ENCODE measurements around the gene MLYCD.

MLYCD gene

DNA sequence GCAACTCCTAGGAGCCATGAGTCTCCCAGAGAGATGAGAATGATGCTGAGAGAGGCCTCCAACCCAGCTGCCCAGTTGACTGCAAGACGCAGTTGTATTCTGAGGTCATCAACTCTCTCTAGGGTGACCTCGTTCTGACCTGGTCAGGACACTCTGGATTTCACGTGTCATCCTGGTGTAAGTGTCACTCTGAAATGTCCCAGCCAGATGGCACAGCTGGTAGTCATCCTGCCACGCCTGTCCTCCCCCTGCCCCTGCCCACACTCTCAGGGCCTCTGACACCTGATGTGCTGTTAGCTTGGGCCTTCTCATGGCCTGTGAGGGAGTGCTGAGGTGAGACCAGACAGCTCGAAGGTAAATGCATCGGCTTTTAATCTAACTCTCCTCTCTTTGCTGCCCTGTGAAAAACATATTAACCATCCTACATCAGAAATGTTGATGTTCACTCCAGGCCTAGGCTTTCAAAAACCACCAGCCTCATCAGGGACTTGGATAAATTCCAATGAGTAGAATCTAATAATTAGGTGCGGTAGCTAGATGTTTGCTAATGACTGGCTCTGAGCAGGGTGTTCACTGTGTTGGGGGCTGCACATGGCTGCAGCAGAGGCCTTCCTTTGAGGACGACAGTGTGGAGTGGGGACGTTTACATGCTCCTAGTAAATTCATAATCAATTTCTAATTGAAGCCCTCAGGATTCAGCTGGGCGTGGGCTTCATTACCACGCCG lies 13.8 kb downstream of the MLYCD start:
- Mint-ChIP-seq H3K36me3 (peaks cover 11% of the 10 kb centered on the region), H3K9me3 (no peaks in the 10 kb centered on the region), H3K4me1 (no peaks in the 10 kb centered on the region), H3K27ac (no peak overlapping the region), H3K27me3 (no peaks in the 10 kb centered on the region), H3K4me3 (no peak overlapping the region)

DNA sequence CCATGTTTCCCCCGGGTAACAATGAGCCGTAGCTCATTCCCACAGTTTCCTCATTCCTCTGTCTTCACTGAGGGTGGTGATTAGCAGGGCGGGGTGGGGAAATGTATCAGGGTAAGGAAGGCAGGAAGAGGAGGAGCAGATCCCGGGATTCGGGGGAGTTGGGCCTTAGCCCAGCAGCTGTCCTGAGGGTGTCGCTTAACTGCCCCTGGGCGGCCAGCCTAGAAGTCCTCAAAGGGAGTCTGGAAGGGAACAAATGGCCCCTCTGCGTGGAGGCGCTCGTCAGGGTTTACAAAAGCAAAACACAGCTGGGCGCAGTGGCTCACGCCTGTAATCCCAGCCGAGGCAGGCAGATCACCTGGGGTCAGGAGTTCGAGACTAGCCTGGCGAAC lies 14.3 kb downstream of the MLYCD start:
- no peaks in the 10 kb centered on the region for H3K4me1 Mint-ChIP-seq
- no peak overlapping the region for H3K27ac Mint-ChIP-seq
- no peak overlapping the region for H3K4me3 Mint-ChIP-seq
- H3K27me3 Mint-ChIP-seq = no peaks in the 10 kb centered on the region
- peaks cover 14% of the 10 kb centered on the region for H3K36me3 Mint-ChIP-seq
- H3K9me3 Mint-ChIP-seq = no peaks in the 10 kb centered on the region

DNA sequence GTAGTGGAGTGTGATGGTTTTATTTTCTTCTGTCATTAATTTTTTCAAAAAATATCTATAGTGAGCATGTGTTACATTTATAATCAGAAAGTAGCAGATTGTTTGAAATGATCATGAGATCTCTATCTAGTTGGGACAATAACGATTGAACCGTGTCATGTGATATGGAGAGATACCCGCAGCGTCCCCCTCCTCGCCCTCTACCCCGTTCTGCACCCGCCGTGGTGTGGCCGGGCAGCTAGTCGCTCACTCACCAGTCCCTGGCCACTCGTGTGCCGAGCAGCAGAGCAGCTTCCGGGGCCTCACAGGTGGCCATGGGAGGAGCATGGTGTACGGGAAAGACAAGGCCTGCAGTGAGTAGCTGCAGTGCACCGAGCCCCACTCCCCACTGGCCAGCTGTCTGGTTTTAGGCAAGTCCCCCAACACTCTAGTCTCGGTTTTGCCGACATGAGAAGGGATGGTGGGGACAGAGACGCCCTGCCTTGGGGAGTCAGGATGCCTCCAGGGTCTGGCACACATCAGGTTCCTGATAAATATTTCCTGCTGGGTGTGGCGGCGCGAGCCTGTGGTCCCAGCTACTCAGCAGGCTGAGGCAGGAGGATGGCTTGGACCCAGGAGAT lies 15.3 kb downstream of the MLYCD start:
- no peak overlapping the region for H3K4me3 Mint-ChIP-seq
- no peaks in the 10 kb centered on the region for H3K9me3 Mint-ChIP-seq
- H3K36me3 Mint-ChIP-seq = peaks cover 10% of the 10 kb centered on the region
- H3K27me3 Mint-ChIP-seq = no peaks in the 10 kb centered on the region
- H3K4me1 Mint-ChIP-seq = no peaks in the 10 kb centered on the region
- H3K27ac Mint-ChIP-seq = no peak overlapping the region

DNA sequence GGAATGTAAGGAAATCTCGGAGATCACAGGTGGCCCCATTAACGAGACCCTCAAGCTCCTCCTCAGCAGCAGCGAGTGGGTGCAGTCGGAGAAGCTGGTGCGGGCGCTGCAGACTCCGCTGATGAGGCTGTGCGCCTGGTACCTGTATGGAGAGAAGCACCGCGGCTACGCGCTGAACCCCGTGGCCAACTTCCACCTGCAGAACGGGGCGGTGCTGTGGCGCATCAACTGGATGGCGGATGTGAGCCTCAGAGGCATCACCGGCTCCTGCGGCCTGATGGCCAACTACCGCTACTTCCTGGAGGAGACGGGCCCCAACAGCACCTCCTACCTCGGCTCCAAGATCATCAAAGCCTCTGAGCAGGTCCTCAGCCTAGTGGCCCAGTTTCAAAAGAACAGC lies 16.2 kb downstream of the MLYCD start:
- H3K9me3 Mint-ChIP-seq = no peaks in the 10 kb centered on the region
- no peaks in the 10 kb centered on the region for H3K4me1 Mint-ChIP-seq
- no peaks in the 10 kb centered on the region for H3K27me3 Mint-ChIP-seq
- no peak overlapping the region for H3K27ac Mint-ChIP-seq
- H3K36me3 Mint-ChIP-seq = peaks cover 9% of the 10 kb centered on the region
- H3K4me3 Mint-ChIP-seq = no peak overlapping the region

DNA sequence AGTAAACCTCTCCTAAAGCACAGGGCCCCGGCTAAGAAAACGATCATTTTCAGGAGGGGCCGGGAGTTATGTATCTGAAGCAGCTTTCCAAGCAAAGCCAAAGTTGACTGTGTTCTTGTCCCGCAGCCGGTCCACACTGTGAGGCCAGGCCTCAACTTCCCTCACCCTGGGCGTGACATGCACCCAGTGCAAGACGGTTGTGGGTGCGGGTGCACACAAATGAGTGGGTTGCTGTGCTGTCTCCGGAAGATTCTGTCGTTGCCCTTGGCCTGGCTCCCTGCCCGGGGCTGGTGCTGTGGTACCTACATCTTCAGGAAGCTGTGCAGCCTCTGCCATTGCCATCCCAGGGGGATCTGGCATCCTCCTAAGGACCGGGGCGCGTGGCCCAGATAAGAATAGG lies 16.6 kb downstream of the MLYCD start:
- Mint-ChIP-seq H3K27me3 (no peaks in the 10 kb centered on the region), H3K4me3 (no peak overlapping the region), H3K27ac (no peak overlapping the region), H3K9me3 (no peaks in the 10 kb centered on the region), H3K4me1 (no peaks in the 10 kb centered on the region), H3K36me3 (peaks cover 10% of the 10 kb centered on the region)

DNA sequence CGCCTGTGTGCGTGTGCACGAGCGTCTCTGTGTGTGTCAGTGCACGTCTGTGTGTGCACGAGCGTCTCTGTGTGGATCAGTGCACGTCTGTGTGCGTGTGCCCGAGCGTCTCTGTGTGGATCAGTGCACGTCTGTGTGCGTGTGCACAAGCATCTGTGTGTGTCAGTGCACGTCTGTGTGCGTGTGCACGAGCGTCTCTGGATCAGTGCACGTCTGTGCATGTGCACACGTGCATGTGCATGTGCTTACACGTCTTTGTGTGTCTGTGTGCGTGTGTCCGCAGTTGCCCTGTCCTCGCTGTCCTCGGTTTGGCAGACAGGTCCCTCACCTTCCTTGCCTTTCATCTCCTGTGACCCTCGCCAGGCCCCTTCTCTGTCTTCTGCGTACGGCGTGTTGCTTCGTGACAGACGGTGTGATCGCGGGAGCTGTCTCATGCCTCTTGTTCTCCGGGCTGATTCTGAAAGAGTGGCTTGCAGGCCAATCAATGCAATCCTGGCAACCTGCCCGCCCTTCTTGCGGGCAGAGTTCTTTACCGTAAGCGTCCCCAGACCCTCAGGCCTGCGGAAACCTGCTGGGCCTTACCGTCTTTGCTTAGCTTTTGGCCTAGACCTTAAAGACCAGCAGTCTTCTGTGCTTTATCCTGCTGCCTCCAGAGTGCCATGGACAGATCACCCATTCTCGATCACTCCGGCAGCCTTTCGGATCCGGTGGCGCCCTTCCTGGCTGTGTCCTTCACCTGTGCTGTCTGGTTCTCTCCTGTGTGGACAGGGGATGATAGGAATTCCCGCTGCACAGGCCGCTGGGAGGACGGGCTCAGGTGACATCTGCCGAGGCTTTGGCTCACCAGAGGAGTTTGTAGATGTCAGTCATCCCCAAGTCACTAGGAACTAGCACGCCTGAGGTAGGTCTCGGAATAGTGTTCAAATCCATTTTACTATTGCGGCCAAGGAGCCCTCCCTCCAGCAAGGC lies 18.5 kb downstream of the MLYCD start:
- Mint-ChIP-seq H3K4me1 (no peaks in the 10 kb centered on the region), H3K27me3 (no peaks in the 10 kb centered on the region), H3K27ac (no peak overlapping the region), H3K9me3 (no peaks in the 10 kb centered on the region), H3K36me3 (peaks cover 12% of the 10 kb centered on the region), H3K4me3 (no peak overlapping the region)

DNA sequence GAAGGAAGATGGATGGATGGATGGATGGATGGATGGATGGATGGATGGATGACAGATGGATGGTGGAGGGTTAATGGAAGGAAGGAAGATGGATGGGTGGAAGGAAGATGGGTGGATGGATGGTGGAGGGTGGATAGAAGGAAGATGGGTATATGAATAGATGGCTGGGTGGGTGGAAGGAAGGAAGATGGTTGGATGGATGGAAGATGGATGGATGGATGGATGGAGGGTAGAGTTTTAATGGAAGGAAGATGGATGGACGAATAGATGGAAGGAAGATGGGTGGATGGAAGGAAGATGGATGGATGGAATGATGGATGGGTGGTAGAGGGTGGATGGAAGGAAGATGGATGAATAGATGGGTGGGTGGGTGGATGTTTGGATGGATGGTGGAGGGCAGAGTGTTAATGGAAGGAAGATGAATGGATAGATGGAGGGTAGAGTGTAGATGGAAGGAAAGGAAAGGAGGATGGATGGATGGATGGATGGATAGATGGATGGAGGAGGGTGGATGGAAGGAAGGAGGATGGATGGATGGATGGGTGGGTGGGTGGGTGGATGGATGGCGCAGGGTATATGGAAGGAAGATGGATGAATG lies 22.1 kb downstream of the MLYCD start:
- no peaks in the 10 kb centered on the region for H3K27me3 Mint-ChIP-seq
- no peaks in the 10 kb centered on the region for H3K4me1 Mint-ChIP-seq
- no peak overlapping the region for H3K4me3 Mint-ChIP-seq
- H3K9me3 Mint-ChIP-seq = no peaks in the 10 kb centered on the region
- peak overlapping the region; percentile 3 for H3K27ac Mint-ChIP-seq
- H3K36me3 Mint-ChIP-seq = peaks cover 10% of the 10 kb centered on the region

DNA sequence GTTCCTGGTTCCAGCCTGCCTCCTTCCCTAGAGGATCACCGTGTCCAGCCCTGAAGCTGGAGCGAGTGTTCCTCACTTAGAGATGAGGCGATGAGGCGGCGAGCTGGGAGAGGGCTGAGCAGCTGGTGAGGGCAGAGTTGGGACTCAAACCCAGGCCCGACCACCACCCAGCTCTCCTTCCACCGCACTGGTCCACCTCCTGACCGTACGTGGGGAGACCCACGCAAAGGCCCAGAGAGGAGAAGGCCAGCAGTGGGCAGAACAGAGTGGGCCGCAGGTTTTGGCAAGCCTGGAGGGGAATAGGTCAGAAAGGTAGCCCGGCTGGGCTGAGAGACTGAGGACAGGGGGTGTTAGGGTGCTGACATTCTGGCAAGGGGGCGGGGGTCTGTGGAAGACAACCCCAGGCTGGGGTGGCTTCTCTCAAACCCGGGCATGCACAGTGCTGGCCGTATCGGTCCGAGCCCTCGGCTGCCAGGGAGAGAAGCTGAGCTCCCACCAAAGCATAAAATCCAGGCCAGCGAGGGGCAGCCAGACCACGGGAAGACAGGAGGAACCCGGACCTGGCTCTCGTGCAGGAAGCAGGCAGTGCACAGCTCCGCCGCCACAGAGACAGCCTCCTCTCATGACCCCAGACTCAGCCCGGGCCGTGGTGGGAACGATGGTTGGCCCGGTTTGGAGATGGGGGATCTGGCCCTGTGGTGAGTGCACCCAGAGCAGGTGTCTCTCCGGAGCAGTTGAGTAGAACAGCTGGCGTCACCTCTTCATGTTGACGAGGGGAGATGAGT lies 24.9 kb downstream of the MLYCD start:
- Mint-ChIP-seq H3K27ac (no peak overlapping the region), H3K9me3 (no peaks in the 10 kb centered on the region), H3K4me3 (no peak overlapping the region), H3K27me3 (no peaks in the 10 kb centered on the region), H3K4me1 (peaks cover 4% of the 10 kb centered on the region), H3K36me3 (peaks cover 5% of the 10 kb centered on the region)

DNA sequence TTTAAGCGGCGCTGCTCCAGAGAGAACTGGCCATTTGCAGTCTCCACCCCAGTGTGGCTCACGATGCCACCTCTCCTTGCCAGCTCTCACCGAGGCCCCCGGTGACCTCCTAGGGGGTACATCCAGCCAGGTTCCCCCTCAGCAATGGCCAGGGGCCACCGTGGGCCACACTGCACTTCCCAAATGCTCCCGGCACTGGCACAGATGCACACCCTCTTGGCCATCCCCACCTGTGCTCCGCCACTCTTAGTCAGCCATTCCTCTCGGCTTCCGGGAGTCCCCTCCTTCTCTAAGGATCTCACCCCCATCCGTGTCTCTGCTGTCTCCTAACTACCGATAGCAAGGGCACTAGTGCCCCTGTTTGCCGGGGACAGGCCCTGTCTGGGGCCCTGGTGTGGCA lies 25.8 kb downstream of the MLYCD start:
- Mint-ChIP-seq H3K4me3 (no peak overlapping the region), H3K4me1 (peaks cover 4% of the 10 kb centered on the region), H3K27ac (no peak overlapping the region), H3K9me3 (no peaks in the 10 kb centered on the region), H3K27me3 (no peaks in the 10 kb centered on the region), H3K36me3 (peaks cover 5% of the 10 kb centered on the region)

DNA sequence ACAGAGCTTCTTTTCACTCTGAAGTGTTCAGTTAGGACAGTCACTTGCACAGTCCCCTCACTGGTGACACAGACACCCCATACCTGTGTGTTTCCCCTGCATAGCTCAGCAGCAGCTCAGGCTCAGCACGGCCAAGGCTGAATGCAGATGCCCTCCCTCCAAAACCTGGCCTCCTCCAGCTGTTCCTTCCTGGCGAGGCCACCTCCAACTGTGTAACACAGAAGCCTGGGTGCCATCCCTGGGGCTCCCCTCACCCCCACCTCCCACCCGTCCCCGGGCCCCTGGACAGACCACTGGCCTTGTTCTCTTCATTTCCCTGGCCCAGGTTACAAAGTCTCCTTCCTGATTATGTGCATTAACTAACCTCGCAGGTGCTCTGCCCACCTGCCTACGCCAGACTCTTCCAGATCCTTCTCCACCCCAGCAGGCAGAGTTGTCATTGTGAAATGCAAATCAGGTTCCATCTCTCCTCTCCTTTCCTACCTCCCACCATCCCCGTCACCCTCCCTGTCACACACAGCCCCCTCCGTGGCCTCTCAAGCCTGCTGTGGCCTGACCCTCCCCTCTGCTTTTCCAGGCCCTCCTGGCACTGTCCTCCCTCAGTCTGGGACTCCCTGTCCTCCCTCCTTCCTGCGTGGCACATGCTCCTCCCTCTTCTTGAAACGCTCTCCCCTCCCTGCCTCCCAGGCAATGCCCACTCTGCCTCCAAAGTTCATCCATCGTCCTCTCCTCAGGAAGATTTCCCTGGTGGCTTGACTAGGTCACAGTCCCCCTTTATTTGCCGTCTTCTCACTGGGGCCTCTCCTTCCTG lies 26.4 kb downstream of the MLYCD start:
- no peak overlapping the region for H3K27ac Mint-ChIP-seq
- H3K4me3 Mint-ChIP-seq = no peak overlapping the region
- H3K36me3 Mint-ChIP-seq = peaks cover 5% of the 10 kb centered on the region
- peaks cover 4% of the 10 kb centered on the region for H3K4me1 Mint-ChIP-seq
- H3K27me3 Mint-ChIP-seq = no peaks in the 10 kb centered on the region
- H3K9me3 Mint-ChIP-seq = no peaks in the 10 kb centered on the region

DNA sequence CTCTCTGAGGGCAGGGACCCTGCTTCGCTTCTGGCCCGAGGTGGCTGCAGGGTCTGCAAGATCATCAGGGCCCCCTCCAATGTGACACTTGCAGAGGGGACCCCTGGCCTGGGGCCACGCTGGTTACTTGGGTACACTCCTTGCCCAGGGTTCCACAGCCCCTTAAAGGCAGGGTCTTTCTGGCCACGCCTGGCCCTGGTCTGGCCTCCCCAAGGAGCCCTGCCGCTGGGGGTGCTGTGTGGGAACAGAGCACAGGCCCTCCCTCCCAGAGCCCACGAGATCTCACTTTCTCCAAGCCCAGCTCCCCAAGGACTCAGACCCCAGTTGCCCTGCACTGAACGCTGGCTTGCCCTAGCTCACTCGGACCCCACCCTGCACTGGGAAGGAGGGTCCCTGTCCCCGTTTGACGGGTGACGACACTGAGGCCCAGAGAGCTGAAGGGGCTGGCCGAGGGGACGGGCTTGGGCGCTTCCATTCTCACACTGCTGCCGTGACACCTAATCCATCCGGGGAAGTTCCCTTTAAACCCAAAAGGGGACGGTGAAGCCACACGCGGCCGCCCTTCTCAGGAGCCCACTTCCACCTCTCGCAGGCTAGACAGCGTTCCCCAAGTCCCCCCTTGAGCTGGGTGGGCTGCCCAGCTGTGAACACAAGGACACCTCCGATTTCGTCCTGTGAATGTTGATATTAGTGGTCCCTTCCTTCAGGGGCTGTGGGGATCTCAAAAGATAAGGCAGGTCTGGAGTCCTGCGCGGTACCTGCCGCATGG lies 27.2 kb downstream of the MLYCD start:
- Mint-ChIP-seq H3K4me1 (peaks cover 4% of the 10 kb centered on the region), H3K9me3 (no peaks in the 10 kb centered on the region), H3K27ac (no peak overlapping the region), H3K36me3 (peaks cover 2% of the 10 kb centered on the region), H3K4me3 (no peak overlapping the region), H3K27me3 (no peaks in the 10 kb centered on the region)

DNA sequence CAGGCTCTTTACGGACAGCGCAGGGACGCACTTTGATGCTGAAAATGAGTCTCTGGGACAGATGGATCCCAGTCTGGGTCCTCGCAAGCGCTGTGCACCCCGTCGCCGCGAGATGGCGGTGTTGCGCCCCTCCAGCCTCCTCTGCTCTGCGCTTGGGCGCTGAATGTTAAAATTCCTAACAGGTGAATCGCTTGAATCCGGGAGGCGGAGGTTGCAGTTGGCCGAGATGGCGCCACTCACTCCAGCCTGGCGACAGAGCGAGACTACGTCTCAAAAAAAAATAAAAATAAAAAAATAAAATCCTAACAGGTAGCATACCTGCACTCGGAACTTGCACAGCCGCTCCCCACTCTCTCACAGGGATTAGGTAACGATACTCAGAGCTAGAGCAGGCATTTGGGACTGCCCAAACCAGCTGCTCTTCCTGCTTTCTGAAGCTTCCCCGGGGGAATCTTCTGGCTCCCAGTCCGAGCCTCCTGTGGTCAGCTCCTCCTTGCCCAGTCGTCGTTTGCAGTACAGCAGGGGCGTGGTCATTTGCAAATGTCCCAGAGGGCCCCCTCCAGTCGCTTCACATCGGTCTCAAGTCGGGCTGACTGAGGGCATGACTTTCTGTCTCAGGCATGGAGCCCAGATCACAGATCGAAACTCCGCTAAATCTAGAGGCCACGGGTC lies 27.9 kb downstream of the MLYCD start:
- Mint-ChIP-seq H3K27ac (no peak overlapping the region), H3K4me3 (no peak overlapping the region), H3K9me3 (no peaks in the 10 kb centered on the region), H3K36me3 (peaks cover 2% of the 10 kb centered on the region), H3K27me3 (no peaks in the 10 kb centered on the region), H3K4me1 (peaks cover 4% of the 10 kb centered on the region)

DNA sequence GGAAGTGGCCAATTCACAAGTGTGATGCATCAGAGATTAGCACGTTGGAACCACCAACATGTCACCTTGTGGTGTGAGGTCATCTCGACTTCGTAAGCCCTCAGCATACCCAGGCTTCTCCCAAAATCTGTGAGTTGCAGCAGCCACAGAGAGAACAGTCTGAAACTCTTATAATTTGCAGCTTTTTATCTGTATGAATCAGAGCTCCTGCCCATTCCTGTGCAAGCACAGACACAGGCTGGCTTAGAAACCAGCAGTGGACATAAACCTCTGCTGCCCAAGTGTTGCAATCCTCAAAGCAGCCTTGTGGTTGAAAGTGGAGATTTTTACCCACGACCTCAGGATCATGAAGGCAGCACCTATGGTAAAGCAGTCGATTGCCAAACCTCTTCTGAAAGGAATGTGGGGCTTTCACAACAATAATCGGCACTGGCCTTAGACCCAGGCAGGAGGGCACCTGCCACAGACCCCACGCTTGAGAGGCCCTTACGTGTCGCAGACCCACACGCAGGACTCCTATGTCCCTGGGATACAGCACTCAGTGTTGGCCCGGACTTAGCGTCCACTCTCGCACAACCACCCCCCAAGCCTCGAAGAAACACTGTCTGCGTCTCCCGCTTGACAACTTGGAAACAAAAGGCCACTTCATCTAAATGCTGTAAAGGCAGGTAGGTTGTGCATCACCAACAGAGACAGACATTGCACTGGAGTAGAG lies 29.6 kb downstream of the MLYCD start:
- Mint-ChIP-seq H3K27ac (no peak overlapping the region), H3K27me3 (no peaks in the 10 kb centered on the region), H3K4me1 (peaks cover 4% of the 10 kb centered on the region), H3K9me3 (no peaks in the 10 kb centered on the region), H3K36me3 (no peaks in the 10 kb centered on the region), H3K4me3 (no peak overlapping the region)

All from activated naive CD4-positive, alpha-beta T cell treated with anti-CD3 and anti-CD28 coated beads, Interleukin-2, amount 50 U/mL, for 24 hours (primary cell).